Measurements from ENCODE around the gene PSMD3.

PSMD3 gene

DNA sequence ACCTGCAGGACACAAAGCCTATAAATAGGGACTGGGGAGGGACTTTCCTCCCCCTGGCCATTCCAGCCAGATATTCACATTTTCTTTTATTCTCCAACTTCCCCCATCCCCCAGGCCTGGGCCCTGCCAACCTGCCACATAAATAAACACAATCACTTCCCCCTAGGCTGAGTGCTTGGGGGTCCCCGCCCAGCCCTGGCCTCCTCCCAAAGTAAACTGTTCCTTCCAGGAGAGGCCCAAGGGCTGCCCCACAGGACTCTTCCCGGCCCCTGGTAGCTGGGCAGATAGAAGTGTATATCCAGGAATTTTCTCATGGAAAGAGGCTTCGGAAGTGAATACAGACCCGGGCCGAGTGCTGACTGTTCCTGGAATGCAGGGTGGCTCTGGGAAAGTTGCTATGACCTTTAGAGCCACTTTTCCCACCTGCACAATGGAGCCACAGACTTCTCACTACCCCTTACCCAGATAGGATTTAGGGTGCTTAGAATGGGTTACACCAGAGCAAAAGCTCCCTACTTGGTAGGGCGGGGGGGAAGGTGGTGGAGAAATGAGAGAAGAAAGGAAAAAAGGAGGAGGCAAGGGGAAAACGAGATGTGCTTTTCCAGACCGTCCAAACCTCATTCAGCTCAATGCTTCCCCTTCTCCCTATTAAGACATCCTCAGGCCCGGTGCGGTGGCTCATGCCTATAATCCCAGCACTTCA is 43.1 kb downstream of the PSMD3 start:
- DNase-seq = no peak

DNA sequence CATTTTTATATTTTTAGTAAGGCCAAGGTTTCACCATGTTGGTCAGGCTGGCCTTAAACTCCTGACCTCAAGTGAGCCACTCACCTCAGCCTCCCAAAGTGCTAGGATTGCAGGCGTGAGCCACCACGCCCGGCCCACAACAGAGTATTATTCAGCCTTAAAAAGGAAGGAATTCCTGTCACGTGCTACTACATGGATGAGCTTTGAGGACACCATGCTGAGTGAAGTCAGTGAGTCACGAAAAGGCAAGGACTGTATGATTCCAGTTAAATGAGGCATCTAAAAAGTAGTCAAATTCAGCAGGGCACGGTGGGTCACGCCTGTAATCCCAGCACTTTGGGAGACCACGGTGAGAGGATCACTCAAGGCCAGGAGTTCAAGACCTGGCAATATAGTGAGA is 44.3 kb downstream of the PSMD3 start:
- DNase-seq = no peak

DNA sequence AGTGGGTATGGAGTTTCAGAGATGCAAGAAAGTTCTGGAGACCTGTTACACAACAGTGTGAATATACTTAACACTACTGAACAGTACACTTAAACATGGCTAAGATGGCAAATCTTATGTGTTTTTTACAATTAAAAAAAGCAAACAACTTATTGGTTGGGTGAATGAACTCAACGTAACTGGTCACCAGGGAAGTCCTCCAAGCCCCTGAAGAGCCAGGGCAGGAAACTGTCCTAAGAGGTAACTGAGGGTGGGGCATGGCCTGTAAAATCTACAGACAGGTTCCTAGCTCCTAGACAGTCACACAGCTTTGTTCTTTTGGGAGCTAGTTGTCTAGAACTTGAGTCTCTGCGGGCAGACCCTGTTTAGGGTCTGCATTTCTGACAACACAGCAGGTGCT is 45.0 kb downstream of the PSMD3 start:
- DNase-seq = no peak

DNA sequence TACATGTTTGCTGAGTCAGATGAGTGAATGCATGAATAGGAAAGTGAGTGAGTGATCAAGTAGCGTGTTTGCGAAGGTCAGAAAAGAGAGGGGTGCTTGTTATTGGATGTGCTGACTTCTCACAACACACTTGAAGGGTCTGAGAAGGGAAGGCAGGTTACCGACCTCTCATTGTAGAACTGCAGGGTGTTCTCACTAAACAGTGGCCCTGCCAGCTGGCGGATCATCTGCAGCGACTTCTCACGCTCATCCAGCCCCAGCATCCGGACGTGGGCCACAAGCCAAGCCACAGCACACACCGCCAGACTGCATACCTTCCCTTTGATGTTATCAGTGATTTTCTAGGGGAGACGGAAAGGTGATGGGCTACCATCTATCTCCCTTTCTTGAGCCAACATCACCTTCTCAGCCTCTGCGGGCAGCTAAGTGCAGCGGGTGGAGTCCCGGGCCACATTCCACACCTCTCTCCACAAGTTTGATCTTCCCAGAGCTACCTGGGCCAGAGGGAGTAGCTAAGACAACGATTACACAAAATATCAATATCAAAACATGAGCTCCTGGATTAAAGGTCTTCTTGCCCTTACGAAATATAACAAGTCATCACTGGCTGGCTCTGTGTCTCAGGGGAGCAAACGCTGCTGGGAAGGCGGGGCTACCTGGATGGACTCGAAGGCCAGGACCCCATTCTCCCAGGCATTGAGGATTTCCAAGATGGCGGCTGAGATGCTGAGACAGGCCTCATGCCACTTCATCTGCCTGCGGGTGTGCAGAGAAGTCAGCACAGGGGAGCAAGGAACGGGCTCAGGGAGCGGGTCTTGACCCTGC is 45.6 kb downstream of the PSMD3 start:
- peak; percentile 75 for DNase-seq

DNA sequence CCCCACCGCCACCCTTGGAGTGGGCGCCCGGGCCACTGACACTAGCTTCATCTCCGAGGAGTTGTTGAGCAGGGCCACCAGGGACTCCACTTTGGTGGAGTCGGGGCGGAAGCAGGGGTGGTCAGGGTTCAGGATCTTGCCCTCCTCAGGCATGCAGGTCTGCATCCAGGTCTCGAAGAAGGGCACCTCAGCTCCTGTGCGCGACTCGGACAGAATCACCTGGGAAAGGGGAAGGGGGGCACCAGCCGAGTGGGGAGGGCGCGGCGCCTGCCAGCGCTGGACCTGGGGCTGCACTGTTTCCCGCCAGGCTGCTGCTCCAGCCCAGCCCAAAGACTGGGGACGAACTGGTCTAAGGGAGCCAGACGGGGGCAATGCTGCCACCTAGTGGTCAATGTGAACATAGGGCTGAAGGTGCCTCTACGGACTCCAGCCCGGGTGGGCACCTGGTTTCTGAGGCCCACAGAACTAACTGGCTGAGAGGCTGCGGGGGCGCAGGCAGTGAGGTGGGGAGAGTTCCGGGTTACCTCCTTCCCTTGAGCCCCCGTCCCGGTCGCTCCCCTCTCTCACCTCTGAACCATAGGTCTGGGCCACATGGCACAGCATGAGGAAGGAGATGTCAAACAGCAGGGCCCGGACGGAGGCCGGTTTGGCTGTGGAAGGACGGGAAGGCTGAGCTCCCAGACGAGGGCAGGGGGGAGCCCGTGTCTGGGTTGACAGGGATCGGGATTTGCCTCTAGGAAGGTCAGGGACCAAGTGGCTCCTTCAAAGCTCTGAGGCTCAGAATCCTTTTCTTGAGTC is 46.4 kb downstream of the PSMD3 start:
- peak; percentile 90 for DNase-seq

DNA sequence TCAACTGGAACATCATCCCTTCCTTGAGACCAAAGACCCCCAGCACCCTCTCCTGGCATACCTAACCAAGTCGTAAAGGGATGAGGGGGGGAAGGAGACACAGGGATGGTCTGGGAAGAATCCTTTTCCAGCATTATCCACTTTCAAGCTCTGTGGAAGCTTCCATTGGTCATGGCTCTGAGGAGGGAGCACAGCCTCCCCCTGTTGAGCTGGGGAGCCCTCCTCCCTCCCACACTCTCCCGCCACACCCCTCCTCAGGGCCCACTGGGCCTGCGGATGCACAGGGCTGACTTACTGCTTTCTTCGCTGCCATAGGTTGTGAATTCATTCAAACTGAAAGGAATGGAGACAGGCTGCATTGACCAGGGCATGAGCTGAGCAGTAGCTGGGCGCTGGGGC is 47.0 kb downstream of the PSMD3 start:
- DNase-seq = no peak

DNA sequence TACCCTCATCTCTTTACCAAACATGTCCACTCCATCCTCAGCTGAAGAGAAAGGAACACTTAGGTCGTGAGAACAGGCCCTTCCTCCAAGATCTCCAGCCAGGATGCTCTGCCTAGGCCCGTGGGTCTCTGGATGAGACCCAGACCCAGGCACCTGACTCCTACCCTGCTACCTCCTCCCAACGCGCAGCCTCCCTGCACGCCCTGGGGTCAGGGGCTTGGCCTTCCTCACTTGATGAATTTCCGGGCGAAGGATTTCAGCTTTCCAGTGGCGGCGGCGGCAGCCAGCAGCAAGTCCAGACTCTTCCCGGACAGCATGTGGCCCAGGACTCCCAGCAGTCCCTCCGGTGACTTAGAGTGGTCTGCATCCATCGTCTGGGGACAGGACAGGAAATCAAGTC is 48.0 kb downstream of the PSMD3 start:
- no peak for DNase-seq

DNA sequence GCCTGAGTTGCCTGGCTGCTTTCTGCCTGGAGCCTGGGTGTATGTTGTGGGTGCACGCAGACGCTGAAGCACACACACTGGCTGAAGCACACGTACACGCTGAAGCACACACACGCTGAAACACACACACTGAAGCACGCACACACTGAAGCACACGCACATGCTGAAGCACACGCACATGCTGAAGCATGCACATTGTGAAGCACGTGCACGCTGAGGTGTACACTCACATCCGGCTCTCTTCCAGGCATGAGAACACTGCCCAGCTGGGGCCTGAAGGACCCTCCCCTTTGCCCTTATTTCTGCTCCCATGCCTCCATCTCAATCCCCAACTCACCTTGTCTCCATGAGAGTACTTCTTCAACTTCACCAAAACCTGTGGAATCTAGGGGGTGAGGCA is 51.1 kb downstream of the PSMD3 start:
- no peak for DNase-seq

DNA sequence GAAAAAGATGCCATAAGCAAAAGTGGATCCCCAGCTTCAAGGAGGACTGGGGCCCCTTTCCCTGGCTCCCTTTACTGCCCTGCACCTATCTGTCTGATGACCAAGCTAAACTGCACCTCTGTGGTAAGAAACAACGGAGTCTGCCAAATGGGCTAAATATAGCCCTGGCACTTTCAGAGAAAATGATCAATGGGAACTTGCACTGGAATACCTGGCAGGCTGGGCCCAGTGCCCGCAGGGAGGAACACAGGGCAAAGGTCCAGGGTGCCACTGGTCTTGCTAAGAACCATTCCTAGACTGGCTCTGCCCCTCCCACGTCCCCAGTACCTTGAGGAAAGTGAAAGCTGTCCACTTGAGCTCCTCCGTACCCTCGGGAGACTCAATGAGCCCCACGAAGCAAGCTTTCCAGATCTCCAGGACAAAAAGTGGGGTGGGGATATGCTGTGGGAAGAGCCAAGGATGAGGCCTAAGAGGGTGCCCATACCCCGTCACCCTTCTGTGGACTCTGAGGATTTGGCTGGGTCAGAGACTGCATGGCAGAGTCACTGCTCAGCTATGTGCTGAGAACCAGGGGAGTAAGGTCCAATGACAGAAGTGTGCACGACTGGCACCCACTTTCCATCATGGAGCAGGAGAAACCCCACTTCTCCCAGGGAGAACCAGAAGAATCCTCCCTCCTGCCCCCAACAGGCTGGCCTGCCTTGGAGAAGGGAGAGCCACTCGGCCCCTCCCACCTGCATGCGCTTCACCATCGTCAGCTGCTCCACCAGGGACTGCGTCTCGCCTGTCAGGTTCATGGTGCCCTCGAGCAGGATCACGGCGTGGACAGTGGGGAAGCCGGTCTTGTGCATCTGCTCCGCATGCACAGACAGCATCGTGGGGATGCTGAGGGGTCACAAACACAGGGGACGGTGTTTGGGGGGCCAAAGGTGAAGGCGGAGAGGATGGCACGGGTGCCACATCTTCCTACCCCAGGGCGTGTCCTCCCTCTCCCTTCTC is 52.0 kb downstream of the PSMD3 start:
- no peak for DNase-seq

DNA sequence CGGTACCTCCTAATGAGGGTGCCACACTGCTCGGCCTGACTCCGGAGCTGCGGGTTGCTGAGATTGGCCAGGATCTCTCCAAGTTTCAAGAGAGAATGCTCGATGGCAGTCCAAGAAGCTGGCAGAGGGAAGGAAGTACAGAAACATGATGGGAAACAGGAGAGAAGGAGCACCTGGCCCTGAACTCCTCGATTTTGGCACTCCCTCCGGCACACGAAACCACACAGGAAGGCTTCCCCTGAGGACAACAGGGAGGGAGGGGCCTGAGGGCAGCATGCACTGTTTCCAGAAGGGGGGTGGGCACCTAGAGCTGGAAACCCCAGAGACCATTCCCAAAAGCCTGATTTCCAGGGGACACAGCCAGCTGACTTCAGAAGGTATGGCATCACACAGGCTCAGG is 52.7 kb downstream of the PSMD3 start:
- DNase-seq = no peak

DNA sequence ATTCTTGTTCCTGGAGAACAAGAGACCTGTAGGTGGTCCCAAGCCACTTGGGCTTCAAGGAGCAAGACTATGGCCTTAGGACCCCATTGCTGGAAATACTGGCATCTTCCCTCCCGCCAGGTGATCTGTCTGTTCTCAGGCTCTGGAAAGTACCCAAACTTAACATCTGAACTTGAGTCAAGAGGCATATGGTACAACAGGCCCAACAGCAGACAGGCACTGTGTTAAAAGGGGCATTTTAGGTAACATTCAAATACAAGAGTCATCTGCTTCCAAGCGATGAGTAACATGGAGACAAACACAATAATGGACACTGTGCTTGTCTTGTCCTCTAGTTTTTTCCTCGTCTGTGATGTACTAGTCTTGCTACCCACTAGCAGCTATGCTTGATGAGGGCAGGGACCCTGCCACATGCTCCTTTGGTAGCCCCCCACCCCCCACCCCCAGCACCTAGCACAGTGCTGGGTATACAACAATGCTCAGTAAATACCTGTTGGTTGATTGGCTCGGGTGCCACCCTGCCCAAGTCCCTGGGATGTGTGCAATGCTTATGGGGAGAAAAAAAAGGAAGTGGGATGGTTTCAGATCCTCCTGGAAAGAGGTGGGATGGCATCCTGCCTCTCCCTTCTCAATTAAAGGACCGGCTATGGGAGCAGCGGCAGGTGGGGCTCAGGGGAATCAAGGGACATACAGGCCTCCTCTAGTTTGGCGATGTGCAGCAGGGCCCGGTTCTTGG is 54.0 kb downstream of the PSMD3 start:
- no peak for DNase-seq

DNA sequence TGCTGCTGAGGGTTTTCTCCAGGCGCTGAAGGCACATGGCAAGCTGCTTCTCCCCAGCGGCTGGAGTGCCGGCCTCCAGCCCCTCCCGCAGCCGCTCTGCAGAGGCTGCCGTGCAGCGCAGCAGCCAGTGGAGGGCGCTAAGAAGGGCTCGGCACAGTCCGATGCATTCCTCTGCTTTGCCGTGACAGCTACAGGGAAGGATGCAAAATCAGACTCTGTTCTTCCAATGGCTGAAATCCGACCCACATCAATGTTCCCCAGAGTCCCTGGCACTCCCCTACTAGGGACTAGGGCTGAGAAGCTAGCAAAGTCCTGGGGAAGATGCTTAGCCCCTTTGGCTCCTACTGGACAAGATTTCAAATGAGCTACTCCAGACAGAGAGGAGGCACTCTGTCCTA is 54.6 kb downstream of the PSMD3 start:
- DNase-seq = no peak

DNA sequence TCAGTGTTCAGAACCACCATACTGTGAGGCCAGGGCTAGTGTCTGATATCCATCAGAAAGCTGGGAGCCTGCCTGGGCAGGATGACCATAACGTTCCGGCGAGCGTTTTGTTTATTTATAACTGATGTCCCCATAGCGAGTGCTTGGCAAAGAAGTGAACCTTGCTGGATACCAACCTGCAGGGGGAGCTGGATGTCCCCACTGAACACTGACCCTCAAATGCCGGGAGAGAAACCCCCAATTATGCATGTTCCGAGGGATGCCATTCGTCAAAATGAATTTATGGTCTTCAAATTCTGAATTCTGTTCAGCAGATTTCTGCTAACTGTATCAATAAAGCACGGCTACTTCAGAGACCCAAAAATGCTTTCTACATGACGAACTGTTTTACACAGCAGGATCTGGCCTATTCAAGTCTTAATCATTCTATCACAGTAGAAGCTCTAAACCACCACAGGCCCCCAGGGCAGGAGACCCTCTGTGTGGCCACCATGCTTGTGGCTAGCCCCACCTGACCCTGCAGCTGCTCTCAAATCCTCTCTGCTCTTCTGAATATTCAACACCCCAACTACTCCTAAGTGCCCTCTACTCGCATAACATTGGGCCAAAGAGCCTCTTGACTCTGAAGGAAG is 58.4 kb downstream of the PSMD3 start:
- no peak for DNase-seq

DNA sequence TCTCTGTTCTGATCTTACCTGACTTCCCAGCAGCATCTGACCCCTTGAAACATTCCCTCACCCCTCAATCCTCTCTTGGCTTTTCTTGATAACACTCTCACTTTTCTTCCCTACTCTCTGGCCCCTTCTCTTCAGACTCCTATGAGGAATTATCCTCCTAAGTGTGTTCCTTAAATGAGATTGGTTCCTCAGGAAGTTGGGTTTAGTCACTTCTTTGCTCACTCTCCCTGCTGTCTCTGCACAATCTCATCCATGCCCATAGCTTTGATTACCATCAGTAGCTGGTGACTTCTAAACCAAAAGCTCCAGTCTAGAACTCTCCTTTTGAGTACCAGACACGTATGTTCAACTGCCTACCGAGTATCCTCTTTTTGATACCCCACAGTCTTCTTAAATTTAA is 60.6 kb downstream of the PSMD3 start:
- no peak for DNase-seq
